HG03135 (cell line): ENCODE results near the gene ULK2.

Experiments used
- ATAC-seq: cut with Tn5 transposase; IDR thresholded peaks from one replicate; pipeline ENCODE4 v1.9.1; 2021; ENCODE audit warnings: mild to moderate bottlenecking, moderate library complexity; ENCODE audit not compliant: unreplicated experiment

Gene ULK2

GRCh38 chr17:19729900-19730299 is 137.8 kb downstream of the ULK2 start:
- ATAC-seq, result no peak

GRCh38 chr17:19728084-19728495 is 139.6 kb downstream of the ULK2 start:
- no peak for ATAC-seq

GRCh38 chr17:19727501-19728078 is 140.1 kb downstream of the ULK2 start:
- no peak for ATAC-seq

- no peak for ATAC-seq
Observed at GRCh38 chr17:19726631-19727376, 140.9 kb downstream of the ULK2 start.

- ATAC-seq, result no peak
Observed at GRCh38 chr17:19725486-19725885, 142.2 kb downstream of the ULK2 start.

GRCh38 chr17:19724501-19725420 is 143.0 kb downstream of the ULK2 start:
- ATAC-seq, result no peak

- ATAC-seq, result no peak
Observed at GRCh38 chr17:19723964-19724363, 143.8 kb downstream of the ULK2 start.
